Measurements from ENCODE around the gene ZBTB44.
A peak's percentile ranks its signal among the peaks of the same experiment; 100 is the strongest.
"Not testable (repeated sequence)": the region's sequence is repeated elsewhere in the genome, so short reads cannot be mapped to it uniquely, and the experiment has no call there.

The ZBTB44 gene

DNA sequence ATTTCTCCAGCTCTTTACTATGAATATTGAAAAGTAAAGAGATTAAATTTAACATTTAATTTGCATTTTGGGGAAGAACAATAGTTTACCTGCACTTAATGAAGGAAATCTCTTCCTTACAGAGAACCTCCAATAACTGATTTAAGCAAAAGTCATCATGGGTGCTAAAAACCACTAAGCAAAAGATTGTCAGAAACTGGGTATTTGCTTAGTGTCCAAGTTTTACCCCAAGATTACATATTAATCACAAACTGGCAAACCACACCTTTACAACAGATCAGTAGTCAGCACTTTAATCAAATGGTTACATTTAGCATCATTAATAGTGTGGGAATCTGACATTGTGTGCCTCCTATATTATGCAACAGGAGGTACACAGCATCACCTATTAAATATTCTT, 2.7 kb downstream of the ZBTB44 start:
- no peak for DNase-seq

DNA sequence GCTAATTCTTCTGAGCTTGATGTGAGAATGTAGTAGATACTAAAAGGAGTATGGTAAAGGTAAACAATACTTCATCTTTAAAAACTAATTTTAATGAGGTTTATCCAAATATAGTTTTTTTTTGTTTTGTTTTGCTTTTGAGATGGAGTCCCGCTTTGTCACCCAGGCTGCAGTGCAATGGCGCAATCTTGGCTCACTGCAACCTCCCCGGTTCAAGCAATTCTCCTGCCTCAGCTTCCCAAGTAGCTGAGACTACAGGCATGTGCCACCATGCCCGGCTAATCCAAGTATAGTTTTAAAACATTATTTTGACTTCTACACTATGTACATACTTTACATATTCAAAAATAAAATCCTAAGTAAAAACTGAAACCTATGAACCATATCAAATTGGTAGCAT, 4.1 kb downstream of the ZBTB44 start:
- DNase-seq = no peak

DNA sequence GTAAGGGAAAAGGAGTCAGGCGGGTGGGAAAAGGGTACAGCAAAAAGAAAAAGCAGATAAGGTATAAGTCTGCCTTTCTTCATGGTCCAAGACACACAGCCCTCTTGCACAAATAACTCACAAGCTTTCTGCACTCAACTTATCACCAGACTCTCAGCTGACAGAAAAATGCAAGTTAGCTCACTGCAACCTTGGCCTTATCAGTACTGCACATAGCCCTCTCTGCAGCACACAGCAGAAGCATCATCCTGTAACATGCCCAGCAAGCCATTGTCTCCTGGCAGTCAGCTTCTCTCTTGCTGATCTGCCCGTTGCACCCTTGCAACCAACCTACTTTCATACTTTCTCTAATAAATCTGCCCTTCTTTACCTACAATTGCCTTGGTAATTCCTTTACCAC, 5.8 kb downstream of the ZBTB44 start:
- peak; percentile 6 for DNase-seq

- DNase-seq = no peak
Measured at GRCh38 chr11:130308059-130308458, 6.7 kb downstream of the ZBTB44 start.

GRCh38 chr11:130304651-130305050, 10.1 kb downstream of the ZBTB44 start:
- no peak for DNase-seq

- DNase-seq = no peak
Measured at GRCh38 chr11:130301002-130301401, 13.7 kb downstream of the ZBTB44 start.

DNA sequence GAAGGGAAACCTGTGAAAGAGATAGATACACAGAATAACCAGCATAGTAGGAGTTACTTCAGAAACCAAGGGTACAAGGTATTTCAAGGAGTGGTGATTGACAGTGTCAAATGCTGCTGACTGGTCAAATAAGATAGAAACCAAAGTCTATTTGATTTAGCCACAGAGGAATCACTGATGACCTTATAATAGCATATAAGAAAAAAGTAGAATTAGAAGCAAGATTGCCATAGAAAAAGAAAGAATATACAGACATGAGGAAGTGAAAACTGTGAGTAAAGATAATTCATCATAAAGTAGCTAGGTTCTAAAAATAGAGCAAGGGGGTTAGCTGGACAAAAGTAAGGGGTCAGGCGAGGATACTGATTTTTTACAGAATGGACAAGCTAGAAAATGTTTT, 14.2 kb downstream of the ZBTB44 start:
- DNase-seq = no peak

GRCh38 chr11:130299978-130300377, 14.7 kb downstream of the ZBTB44 start:
- DNase-seq = no peak

- no peak for DNase-seq
Measured at GRCh38 chr11:130295657-130296056, 19.1 kb downstream of the ZBTB44 start.

- no peak for DNase-seq
Measured at GRCh38 chr11:130282111-130282510, 32.6 kb downstream of the ZBTB44 start.

DNA sequence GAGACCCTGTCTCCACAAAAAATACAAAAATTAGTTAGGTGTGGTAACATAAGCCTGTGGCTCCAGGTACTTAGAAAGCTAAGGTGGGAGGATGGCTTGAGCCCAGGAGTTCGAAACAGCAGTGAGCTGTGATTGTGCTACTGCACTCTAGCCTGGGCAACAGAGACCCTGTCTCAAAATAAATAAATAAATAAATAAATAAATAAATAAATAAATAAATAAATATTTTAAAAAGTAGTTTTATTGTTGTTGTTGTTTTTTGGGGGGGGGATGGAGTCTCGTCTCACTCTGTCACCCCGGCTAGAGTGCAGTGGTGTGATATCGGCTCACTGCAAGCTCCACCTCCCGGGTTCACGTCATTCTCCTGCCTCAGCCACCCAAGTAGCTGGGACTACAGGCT, 33.4 kb downstream of the ZBTB44 start:
- not testable (repeated sequence) for DNase-seq

DNA sequence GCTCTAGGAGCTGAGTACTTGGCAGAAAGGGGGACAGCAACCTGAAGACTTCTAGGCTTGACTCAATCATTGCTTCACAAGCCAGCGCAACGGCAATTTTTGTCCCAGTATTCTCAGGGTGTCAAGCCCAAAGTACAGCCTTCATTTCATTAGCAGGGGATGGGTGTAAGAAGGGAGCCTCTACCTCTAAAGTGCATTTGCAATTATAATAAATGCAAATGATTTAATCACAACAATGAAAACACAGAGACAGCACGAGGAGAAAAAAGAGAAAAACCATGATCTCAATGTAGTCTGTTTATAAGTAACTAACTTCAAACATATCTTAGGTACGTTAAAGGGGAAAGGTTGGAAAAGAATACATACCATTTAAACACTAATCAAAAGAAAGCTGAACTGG, 34.7 kb downstream of the ZBTB44 start:
- DNase-seq = no peak

DNA sequence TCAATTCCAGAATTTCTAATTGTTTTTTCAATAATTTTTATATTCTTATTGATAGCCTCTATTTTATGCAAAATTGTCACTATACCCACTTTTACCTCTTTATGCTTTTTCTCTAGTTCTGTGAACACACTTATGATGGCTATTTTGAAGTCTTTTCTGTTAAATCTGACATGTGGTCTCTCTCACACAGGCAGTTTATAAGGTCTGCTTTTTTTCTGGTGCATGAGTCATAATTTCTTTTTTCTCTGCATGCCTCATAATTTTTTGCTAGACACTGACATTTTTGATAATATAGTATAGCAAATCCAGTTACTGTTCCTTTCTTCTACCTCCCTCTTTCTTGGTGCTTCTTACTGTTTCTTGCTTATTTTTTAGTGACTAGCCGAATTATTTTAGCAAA, 36.0 kb downstream of the ZBTB44 start:
- DNase-seq = no peak

DNA sequence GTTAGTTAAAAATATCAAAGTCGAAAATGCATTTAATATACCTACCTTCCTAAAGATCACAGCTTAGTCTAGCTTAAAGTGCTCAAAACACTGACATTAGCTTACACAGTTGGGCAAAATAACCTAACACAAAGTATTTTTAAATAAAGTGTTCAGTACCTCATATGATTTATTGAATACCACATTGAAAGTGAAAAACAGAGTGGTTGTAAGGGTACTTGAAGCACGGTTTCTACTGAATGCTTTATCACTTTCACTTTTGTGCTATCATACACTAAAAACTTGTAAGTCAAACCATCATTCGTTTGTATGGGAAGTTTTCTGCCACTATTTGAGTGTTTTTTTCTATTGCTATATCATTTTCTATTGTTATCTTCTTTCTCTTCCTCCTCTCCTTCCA, 36.6 kb downstream of the ZBTB44 start:
- no peak for DNase-seq

- no peak for DNase-seq
Measured at GRCh38 chr11:130272336-130272735, 42.4 kb downstream of the ZBTB44 start.

- no peak for DNase-seq
Measured at GRCh38 chr11:130269326-130269943, 45.3 kb downstream of the ZBTB44 start.

DNA sequence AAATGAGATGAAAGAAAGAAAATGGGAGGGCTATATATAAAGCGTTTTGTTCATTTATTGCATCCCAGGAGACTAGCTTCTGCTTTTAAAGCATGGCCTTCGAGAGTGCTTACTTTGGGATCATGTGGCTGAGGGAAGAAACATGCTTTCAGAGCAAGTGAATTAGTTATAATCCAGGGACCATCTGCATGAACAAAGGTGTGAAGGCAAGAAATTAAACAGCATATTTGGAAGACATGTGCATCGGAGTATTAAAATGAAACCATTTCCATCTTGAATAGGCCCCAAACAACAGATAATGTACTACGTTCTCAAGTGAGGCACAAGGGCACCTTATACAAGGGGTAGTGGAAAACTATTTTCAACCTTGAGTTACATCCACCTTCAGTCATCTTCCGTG, 51.4 kb downstream of the ZBTB44 start:
- DNase-seq = no peak

DNA sequence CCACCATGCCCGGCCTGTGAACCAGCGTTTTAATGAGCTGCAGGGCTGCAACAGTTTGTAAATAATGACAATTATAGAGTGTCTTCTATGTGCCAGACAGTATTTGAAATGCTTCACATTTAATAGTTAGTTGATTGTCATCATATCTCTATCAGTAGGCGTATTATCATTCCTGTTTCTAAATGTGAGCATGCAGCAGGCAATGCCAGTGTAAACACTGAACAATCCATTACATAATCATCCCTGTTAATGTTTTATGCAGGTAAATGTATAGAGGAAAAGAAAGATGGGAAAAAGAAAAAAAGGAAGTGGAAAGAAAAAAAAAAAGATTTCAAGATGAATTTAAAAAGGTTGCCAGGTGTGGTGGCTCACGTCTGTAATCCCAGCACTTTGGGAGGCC, 52.3 kb downstream of the ZBTB44 start:
- no peak for DNase-seq

- no peak for DNase-seq
Measured at GRCh38 chr11:130261571-130261970, 53.1 kb downstream of the ZBTB44 start.

DNA sequence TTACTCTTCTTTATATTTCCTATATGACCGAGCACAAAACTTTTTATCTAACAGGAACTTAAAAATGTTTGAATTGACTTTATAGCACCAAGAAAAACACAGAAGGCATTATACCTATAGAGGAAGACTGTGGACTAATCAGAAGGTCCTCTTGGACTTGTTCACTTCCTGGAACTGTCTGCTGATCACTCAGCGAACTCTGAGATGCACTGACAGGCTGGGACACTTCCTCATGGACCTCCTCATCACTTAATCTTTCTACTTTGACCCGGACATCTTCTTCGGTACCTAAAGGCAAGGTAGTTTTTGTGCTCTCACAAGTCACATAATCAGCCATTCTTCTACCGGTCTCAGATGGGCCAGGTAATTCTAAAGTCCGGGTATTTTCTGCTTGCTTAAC, 54.0 kb downstream of the ZBTB44 start:
- no peak for DNase-seq

DNA sequence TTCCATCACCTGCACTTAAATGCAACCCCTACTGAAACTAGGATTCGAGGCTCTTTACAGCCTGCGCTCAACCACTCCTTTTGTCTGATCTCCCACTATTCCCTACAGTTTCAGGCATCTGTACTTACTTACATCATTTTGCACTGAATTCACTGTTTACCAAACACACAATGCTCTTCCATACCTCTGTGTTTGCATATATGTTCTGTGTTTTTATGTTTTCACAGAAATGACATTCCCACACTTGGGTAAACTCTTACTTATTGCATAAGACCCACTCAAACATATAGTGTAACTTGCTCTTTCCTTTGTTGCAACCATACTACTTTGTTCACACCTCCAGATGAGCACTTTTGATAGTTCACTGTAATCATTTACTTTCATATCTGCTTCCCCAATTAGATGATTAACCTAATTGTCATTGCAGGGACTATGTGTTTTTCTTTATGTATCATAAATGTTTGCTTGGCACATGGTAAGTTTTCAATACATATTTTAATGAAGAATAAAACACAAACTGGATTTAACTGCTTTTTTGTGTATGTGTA, 54.6 kb downstream of the ZBTB44 start:
- no peak for DNase-seq

GRCh38 chr11:130251763-130252162, 63.0 kb downstream of the ZBTB44 start:
- not testable (repeated sequence) for DNase-seq

DNA sequence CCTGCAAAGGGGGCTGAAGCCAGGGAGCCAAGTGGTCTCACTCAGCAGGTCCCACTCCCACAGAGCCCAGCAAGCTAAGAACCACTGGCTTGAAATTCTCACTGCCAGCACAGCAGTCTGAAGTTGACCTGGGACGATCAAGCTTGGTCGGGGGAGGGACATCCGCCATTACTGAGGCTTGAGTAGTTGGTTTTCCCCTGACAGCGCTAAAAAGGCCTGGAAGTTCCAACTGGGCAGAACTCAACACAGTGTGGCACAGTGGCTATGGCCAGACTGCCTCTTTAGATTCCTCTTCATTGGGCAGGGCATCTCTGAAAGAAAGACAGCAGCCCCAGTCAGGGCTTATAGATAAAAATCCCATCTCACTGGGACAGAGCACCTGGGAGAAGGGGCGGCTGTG, 64.8 kb downstream of the ZBTB44 start:
- DNase-seq = not testable (repeated sequence)

- no peak for DNase-seq
Measured at GRCh38 chr11:130249371-130249770, 65.3 kb downstream of the ZBTB44 start.

DNA sequence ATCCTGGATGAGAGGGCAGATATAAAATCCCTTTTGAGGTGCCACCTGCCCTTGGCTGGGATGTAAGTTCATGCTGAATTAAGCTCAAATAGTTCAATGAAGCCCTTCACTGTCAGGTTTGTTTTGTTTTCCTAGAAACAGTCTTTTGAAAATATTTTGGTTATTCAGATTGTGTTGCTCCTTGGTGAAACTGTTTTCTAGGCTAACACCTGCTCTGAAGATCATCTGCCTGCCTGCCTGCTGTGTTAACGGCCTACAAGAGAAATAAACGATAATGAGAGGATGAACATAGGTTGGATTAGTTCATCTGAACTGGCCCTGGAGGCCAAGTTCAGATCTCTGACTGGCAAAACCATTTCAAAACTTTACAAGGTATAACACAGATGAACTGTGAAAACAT, 67.4 kb downstream of the ZBTB44 start:
- DNase-seq = no peak
